GM19455 (cell line): ENCODE data around the gene TAS1R3.
A peak's percentile ranks its signal among the peaks of the same experiment; 100 is the strongest.
"Not testable (repeated sequence)": the region's sequence is repeated elsewhere in the genome, so short reads cannot be mapped to it uniquely, and the experiment has no call there.

Experiments
- ATAC-seq: cut with Tn5 transposase; IDR thresholded peaks from one replicate; pipeline ENCODE4 v1.9.1; 2021; ENCODE audit not compliant: unreplicated experiment

Gene TAS1R3

GRCh38 chr1:1307923-1308755 is 22.9 kb upstream of the TAS1R3 start, which contains the start of the genes ACAP3 and PUSL1:
ACAP3 (minus strand) TSS chr1:1307930; CDS start chr1:1307815, 115 bp downstream.
PUSL1 (plus strand) TSS chr1:1308597; CDS start chr1:1308644, 47 bp downstream.
- peak; percentile 55 for ATAC-seq

- ATAC-seq = peak; percentile 3
Observed at GRCh38 chr1:1308756-1309250, 22.3 kb upstream of the TAS1R3 start.

- ATAC-seq = no peak
Observed at GRCh38 chr1:1309251-1310108, 21.6 kb upstream of the TAS1R3 start.

GRCh38 chr1:1310109-1310385 is 21.0 kb upstream of the TAS1R3 start:
- ATAC-seq = no peak

GRCh38 chr1:1310476-1311053 is 20.5 kb upstream of the TAS1R3 start:
- no peak for ATAC-seq

GRCh38 chr1:1311107-1312104 is 19.7 kb upstream of the TAS1R3 start:
- no peak for ATAC-seq

- ATAC-seq = no peak
Observed at GRCh38 chr1:1312450-1313314, 18.4 kb upstream of the TAS1R3 start.

GRCh38 chr1:1313500-1314236 is 17.4 kb upstream of the TAS1R3 start:
- no peak for ATAC-seq

GRCh38 chr1:1314237-1314586 is 16.9 kb upstream of the TAS1R3 start:
- ATAC-seq = no peak

- no peak for ATAC-seq
Observed at GRCh38 chr1:1314678-1315335, 16.3 kb upstream of the TAS1R3 start.

- no peak for ATAC-seq
Observed at GRCh38 chr1:1315435-1315954, 15.6 kb upstream of the TAS1R3 start.

- not testable (repeated sequence) for ATAC-seq
Observed at GRCh38 chr1:1316199-1316598, 14.9 kb upstream of the TAS1R3 start.

- no peak for ATAC-seq
Observed at GRCh38 chr1:1317420-1317819, 13.7 kb upstream of the TAS1R3 start.

- ATAC-seq = no peak
Observed at GRCh38 chr1:1318131-1318652, 12.9 kb upstream of the TAS1R3 start.

GRCh38 chr1:1318777-1319645 is 12.1 kb upstream of the TAS1R3 start:
- ATAC-seq = no peak

- no peak for ATAC-seq
Observed at GRCh38 chr1:1319646-1319941, 11.5 kb upstream of the TAS1R3 start.
